ENCODE results near the gene OLFML2B. TPM values are rescaled to one million over a fixed set of nuclear protein-coding genes. Genes with fewer than 3 reads are reported as not detected.

The OLFML2B gene
- total RNA-seq, 1 donor from 2014 or later, result 1.8 TPM

DNA sequence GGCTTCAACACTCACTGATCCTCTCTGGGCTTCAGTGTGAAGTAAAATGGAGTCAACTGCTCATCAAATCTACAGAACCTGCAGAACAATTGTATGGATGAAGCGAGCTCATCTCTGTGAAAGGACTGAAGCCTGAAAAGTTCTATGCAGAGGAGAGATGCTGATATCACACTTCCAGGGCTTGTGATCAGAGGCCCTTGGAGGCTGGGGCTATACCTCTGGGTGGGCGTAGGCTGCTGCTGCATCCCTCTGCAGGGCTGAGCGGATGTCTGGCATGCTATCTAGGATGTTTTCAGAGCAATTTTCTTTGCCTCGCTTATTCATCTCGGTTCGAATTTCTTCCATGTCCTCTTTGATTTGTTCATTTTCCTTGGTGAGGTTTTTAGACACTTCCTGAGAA is 17.6 kb downstream of the OLFML2B start:
- H3K27ac Mint-ChIP-seq, result no peak overlapping the region
- H3K4me1 Mint-ChIP-seq (ENCODE audit: low read depth), result no peaks in the 10 kb centered on the region
- no peak overlapping the region for H3K4me3 Mint-ChIP-seq (ENCODE audit: low read depth)
- no peaks in the 10 kb centered on the region for H3K9me3 Mint-ChIP-seq (ENCODE audit: low read depth)
- H3K36me3 Mint-ChIP-seq (ENCODE audit: insufficient read depth), result no peaks in the 10 kb centered on the region
- DNase-seq (ENCODE audit: low spot score, unreplicated experiment), result no peak
- peaks cover 14% of the 10 kb centered on the region for H3K27me3 Mint-ChIP-seq
- TF ChIP-seq, protein P1, sequence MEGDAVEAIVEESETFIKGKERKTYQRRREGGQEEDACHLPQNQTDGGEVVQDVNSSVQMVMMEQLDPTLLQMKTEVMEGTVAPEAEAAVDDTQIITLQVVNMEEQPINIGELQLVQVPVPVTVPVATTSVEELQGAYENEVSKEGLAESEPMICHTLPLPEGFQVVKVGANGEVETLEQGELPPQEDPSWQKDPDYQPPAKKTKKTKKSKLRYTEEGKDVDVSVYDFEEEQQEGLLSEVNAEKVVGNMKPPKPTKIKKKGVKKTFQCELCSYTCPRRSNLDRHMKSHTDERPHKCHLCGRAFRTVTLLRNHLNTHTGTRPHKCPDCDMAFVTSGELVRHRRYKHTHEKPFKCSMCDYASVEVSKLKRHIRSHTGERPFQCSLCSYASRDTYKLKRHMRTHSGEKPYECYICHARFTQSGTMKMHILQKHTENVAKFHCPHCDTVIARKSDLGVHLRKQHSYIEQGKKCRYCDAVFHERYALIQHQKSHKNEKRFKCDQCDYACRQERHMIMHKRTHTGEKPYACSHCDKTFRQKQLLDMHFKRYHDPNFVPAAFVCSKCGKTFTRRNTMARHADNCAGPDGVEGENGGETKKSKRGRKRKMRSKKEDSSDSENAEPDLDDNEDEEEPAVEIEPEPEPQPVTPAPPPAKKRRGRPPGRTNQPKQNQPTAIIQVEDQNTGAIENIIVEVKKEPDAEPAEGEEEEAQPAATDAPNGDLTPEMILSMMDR (IDR thresholded peaks at IDR 0.05; ENCODE audit: unreplicated experiment), result no peak

DNA sequence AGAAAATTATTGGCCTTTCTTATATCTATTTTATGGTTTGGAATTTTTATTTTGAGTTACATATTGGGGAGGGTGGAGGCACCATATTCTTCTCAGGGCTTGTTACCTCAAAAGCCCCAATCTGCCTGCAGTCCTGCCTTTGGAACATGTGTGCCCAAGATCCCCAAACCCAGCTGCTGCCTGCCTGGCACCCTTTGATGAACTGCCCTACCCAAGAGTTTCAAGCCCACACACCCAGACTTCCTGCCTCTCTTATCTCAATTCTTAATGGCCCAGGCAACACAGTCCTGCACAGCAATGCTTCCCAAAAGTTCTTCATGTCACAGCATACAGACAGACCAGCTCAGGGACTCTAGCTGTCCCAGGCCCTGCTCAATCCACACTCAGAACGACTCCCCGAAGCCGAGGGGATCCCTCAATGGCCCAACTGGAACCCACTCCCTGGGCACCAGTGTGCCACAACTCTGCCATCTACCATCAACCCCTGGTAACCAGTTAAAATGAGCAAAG is 19.2 kb downstream of the OLFML2B start:
- no peak overlapping the region for H3K4me3 Mint-ChIP-seq (ENCODE audit: low read depth)
- H3K9me3 Mint-ChIP-seq (ENCODE audit: low read depth), result no peaks in the 10 kb centered on the region
- H3K36me3 Mint-ChIP-seq (ENCODE audit: insufficient read depth), result no peaks in the 10 kb centered on the region
- H3K27me3 Mint-ChIP-seq, result peaks cover 12% of the 10 kb centered on the region
- H3K27ac Mint-ChIP-seq, result no peak overlapping the region
- TF ChIP-seq, protein P1 (IDR thresholded peaks at IDR 0.05; ENCODE audit: unreplicated experiment), result no peak
- DNase-seq (ENCODE audit: low spot score, unreplicated experiment), result no peak
- no peaks in the 10 kb centered on the region for H3K4me1 Mint-ChIP-seq (ENCODE audit: low read depth)

DNA sequence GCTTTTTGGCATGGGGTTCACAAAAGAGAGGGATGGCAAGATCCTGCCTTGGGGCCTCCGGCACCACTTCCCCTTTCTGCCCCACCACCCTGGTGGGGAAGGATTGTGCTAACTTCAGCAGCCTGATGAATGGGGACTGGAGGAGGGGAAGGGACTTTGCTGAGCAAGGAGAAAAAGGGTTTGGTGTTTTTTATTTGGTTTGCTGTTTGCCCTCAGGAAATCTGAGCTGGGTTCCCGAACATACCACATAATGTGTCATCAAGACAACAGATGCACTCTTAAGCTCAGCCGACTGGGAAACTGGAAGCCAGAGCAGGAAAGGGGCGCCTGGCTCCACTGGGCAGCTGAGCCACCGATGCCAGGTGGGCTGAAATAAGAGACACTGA is 19.8 kb downstream of the OLFML2B start:
- no peak overlapping the region for H3K27ac Mint-ChIP-seq
- peaks cover 12% of the 10 kb centered on the region for H3K27me3 Mint-ChIP-seq
- H3K4me1 Mint-ChIP-seq (ENCODE audit: low read depth), result no peaks in the 10 kb centered on the region
- TF ChIP-seq, protein P1 (IDR thresholded peaks at IDR 0.05; ENCODE audit: unreplicated experiment), result no peak
- no peaks in the 10 kb centered on the region for H3K9me3 Mint-ChIP-seq (ENCODE audit: low read depth)
- no peak overlapping the region for H3K4me3 Mint-ChIP-seq (ENCODE audit: low read depth)
- no peaks in the 10 kb centered on the region for H3K36me3 Mint-ChIP-seq (ENCODE audit: insufficient read depth)
- no peak for DNase-seq (ENCODE audit: low spot score, unreplicated experiment)

DNA sequence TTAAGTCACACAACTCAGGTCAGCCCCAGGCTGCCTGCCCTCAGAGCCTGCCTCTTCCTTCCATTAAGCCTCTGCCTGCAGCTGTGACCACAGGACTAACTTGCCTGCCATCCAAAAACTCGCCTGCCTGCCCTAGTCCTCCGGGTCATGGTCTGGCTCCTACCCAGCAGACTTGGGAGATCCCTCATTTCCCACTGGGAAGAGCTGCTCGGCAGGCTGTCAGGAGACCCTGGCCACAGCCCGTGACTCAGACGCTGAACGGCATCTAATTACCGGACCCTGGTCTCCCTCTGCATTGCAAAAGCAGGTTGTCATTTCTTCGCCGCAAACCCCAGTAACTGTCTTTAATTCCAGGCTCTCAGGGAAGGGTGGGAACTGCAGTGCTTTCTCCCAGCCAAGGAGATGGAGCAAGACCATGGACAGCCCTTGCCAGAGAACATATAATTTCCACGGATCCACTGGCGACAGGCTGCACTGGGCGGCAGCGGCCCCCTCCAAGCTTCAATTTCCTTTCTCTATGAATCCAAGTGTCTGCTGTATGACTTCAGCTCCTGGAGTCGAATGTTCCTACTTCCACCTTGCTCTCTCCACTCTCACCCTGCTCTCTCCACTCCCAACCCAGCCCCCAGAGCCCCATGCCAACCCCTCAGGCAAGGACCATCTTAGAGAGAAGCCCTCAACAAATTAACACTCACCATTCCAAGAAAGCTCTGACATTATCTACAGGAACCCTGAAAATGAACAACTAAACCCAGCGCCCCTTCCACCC is 20.4 kb downstream of the OLFML2B start:
- H3K4me3 Mint-ChIP-seq (ENCODE audit: low read depth), result no peak overlapping the region
- H3K9me3 Mint-ChIP-seq (ENCODE audit: low read depth), result no peaks in the 10 kb centered on the region
- no peak overlapping the region for H3K27ac Mint-ChIP-seq
- no peak for DNase-seq (ENCODE audit: low spot score, unreplicated experiment)
- H3K36me3 Mint-ChIP-seq (ENCODE audit: insufficient read depth), result no peaks in the 10 kb centered on the region
- H3K4me1 Mint-ChIP-seq (ENCODE audit: low read depth), result no peaks in the 10 kb centered on the region
- H3K27me3 Mint-ChIP-seq, result peaks cover 12% of the 10 kb centered on the region
- TF ChIP-seq, protein P1 (IDR thresholded peaks at IDR 0.05; ENCODE audit: unreplicated experiment), result no peak

DNA sequence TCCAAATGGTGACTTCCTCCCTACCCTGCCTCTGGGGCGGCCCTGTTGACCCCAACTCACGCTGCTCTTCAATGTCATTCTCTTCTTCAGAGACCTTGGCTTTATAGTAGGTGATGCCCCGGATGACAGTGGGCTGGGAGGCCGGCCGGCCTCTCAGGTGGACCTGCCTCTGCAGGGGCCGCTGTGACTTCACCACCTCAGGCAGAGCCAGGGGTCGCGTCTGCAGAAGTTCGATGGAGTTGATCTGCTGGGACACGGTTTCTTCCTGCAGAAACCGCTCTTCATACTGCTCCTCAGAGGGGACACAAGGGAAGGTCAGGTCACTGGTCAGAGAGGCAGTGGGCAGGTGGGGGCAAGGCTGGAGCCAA is 23.6 kb downstream of the OLFML2B start:
- TF ChIP-seq, protein P1 (IDR thresholded peaks at IDR 0.05; ENCODE audit: unreplicated experiment), result no peak
- Mint-ChIP-seq H3K4me1 (ENCODE audit: low read depth) (no peaks in the 10 kb centered on the region), H3K9me3 (ENCODE audit: low read depth) (no peaks in the 10 kb centered on the region)

More for the DNA sequence above, 23.6 kb downstream of the OLFML2B start:
- Mint-ChIP-seq H3K27ac (no peak overlapping the region), H3K27me3 (peaks cover 3% of the 10 kb centered on the region), H3K36me3 (ENCODE audit: insufficient read depth) (no peaks in the 10 kb centered on the region), H3K4me3 (ENCODE audit: low read depth) (no peak overlapping the region)
- no peak for DNase-seq (ENCODE audit: low spot score, unreplicated experiment)
